NCI-H446 (cell line): ENCODE results near the gene KRTAP11-1.

Experiments
- DNase-seq, 2 experiments: peaks; one replicate each; lab custom pipeline; 2025; lab: John Stamatoyannopoulos, UW

Gene KRTAP11-1

GRCh38 chr21:30881480-30881879 is at the start of gene KRTAP11-1:
Gene KRTAP11-1 (minus strand): TSS chr21:30881580. CDS start chr21:30881524, 56 bp downstream.
- no peak for DNase-seq

GRCh38 chr21:30924146-30924700 is 42.8 kb upstream of the KRTAP11-1 start:
- DNase-seq: peak in 1 of 2 experiments; percentile 2

- no peak for DNase-seq
Measured at GRCh38 chr21:30921129-30921528, 39.7 kb upstream of the KRTAP11-1 start.

- DNase-seq: no peak
Measured at GRCh38 chr21:30917557-30917956, 36.2 kb upstream of the KRTAP11-1 start.

- DNase-seq: no peak
Measured at GRCh38 chr21:30900881-30901280, 19.5 kb upstream of the KRTAP11-1 start.

GRCh38 chr21:30882866-30883597 is 1.7 kb upstream of the KRTAP11-1 start:
- no peak for DNase-seq

- DNase-seq: peak in 1 of 2 experiments; percentile 56
Measured at GRCh38 chr21:30880914-30881313, 466 bp downstream of the KRTAP11-1 start.

- DNase-seq: no peak
Measured at GRCh38 chr21:30874526-30874925, 6.9 kb downstream of the KRTAP11-1 start.

GRCh38 chr21:30847627-30848500 is 33.5 kb downstream of the KRTAP11-1 start:
- DNase-seq: no peak

GRCh38 chr21:30842990-30843389 is 38.4 kb downstream of the KRTAP11-1 start:
- no peak for DNase-seq

- DNase-seq: peak in 1 of 2 experiments; percentile 34
Measured at GRCh38 chr21:30839304-30839703, 42.1 kb downstream of the KRTAP11-1 start.

GRCh38 chr21:30838536-30838935 is 42.8 kb downstream of the KRTAP11-1 start:
- no peak for DNase-seq

- DNase-seq: peak in 1 of 2 experiments; percentile 49
Measured at GRCh38 chr21:30831194-30831765, 50.1 kb downstream of the KRTAP11-1 start.
